H9 (cell line): ENCODE results near the gene GCAT. TPM values are rescaled to one million over a fixed set of nuclear protein-coding genes. Genes with fewer than 3 reads are reported as not detected.

Experiments used
- DNase-seq: peaks from one replicate; pipeline ENCODE4 v3.0.0-alpha.2; 2017
- H2AFZ ChIP-seq: one replicate; pipeline ENCODE4 v1.6.1; 2013; ENCODE audit warnings: mild to moderate bottlenecking, low read length, control low read depth, moderate library complexity
- H2AK5ac ChIP-seq: 2 replicates; pipeline ENCODE4 v1.6.1; 2013; ENCODE audit warnings: low read length, control low read depth, mixed read lengths; ENCODE audit not compliant: insufficient read length
- H2BK120ac ChIP-seq: one replicate; pipeline ENCODE4 v1.6.1; 2013; ENCODE audit warnings: low read depth, mild to moderate bottlenecking, low read length, control low read depth, inconsistent platforms; ENCODE audit not compliant: poor library complexity, severe bottlenecking
- H2BK12ac ChIP-seq: 2 replicates; pipeline ENCODE4 v1.6.1; 2013; ENCODE audit warnings: low read length, control low read depth, mixed read lengths, low read depth; ENCODE audit not compliant: insufficient read length
- H2BK15ac ChIP-seq: 2 replicates; pipeline ENCODE4 v1.6.1; 2013; ENCODE audit warnings: low read depth, low read length, control low read depth
- H2BK20ac ChIP-seq: one replicate; pipeline ENCODE4 v1.6.1; 2013; ENCODE audit warnings: low read depth, mild to moderate bottlenecking, low read length, control low read depth, inconsistent platforms; ENCODE audit not compliant: poor library complexity, severe bottlenecking
- H2BK5ac ChIP-seq: 2 replicates; pipeline ENCODE4 v1.6.1; 2013; ENCODE audit warnings: low read length, control low read depth, mixed read lengths; ENCODE audit not compliant: insufficient read length
- H3K14ac ChIP-seq: 2 replicates; pipeline ENCODE4 v1.6.1; 2013; ENCODE audit warnings: low read length, control low read depth; ENCODE audit not compliant: insufficient read depth
- H3K18ac ChIP-seq: 2 replicates; pipeline ENCODE4 v1.6.1; 2013; ENCODE audit warnings: low read depth, mild to moderate bottlenecking, mixed read lengths, low read length, control low read depth; ENCODE audit not compliant: insufficient read length
- H3K23ac ChIP-seq: 2 replicates; pipeline ENCODE4 v1.6.1; 2013; ENCODE audit warnings: low read length, control low read depth, mixed read lengths, low read depth; ENCODE audit not compliant: insufficient read length
- H3K23me2 ChIP-seq: 2 replicates; pipeline ENCODE4 v1.6.1; 2013; ENCODE audit warnings: low read depth, mild to moderate bottlenecking, mixed read lengths, low read length, control low read depth; ENCODE audit not compliant: insufficient read length, poor library complexity, severe bottlenecking
- H3K27ac ChIP-seq: 2 replicates; pipeline ENCODE4 v1.5.1; 2013; ENCODE audit warnings: low read length, control low read depth, mixed read lengths, low read depth; ENCODE audit not compliant: insufficient read length
- H3K27me3 ChIP-seq: 2 replicates; pipeline ENCODE4 v1.6.1; 2013; ENCODE audit warnings: low read length, control low read depth, inconsistent platforms; ENCODE audit not compliant: insufficient read depth
- H3K4ac ChIP-seq: 2 replicates; pipeline ENCODE4 v1.6.1; 2013; ENCODE audit warnings: low read depth, mild to moderate bottlenecking, control low read depth, inconsistent platforms, low read length, moderate library complexity
- H3K4me1 ChIP-seq: 2 replicates; pipeline ENCODE4 v1.6.1; 2013; ENCODE audit warnings: low read length, control low read depth, inconsistent platforms; ENCODE audit not compliant: insufficient read depth
- H3K4me2 ChIP-seq: 2 replicates; pipeline ENCODE4 v1.6.1; 2013; ENCODE audit warnings: low read length, control low read depth, mixed read lengths; ENCODE audit not compliant: insufficient read length, insufficient read depth
- H3K56ac ChIP-seq: 2 replicates; pipeline ENCODE4 v1.6.1; 2013; ENCODE audit warnings: low read depth, mild to moderate bottlenecking, mixed read lengths, low read length, control low read depth; ENCODE audit not compliant: insufficient read length
- H3K79me1 ChIP-seq: 2 replicates; pipeline ENCODE4 v1.6.1; 2013; ENCODE audit warnings: low read depth, mild to moderate bottlenecking, moderate library complexity, low read length, control low read depth, inconsistent platforms; ENCODE audit not compliant: insufficient read depth, poor library complexity, severe bottlenecking
- H3K79me2 ChIP-seq: 2 replicates; pipeline ENCODE4 v1.6.1; 2013; ENCODE audit warnings: low read length, control low read depth, inconsistent platforms; ENCODE audit not compliant: insufficient read depth
- H3K9ac ChIP-seq: 2 replicates; pipeline ENCODE4 v1.6.1; 2013; ENCODE audit warnings: low read length, control low read depth, mixed read lengths; ENCODE audit not compliant: insufficient read length; ENCODE audit errors: extremely low read depth
- H3K9me3 ChIP-seq: one replicate; pipeline ENCODE4 v1.6.1; 2013; ENCODE audit warnings: low read depth, low read length, inconsistent platforms; ENCODE audit not compliant: control insufficient read depth
- H3T11ph ChIP-seq: one replicate; pipeline ENCODE4 v1.6.1; 2013; ENCODE audit warnings: mild to moderate bottlenecking, low read length, control low read depth, inconsistent platforms
- H4K20me1 ChIP-seq: one replicate; pipeline ENCODE4 v1.6.1; 2013; ENCODE audit not compliant: control insufficient read depth, insufficient read length, insufficient read depth
- H4K5ac ChIP-seq: 2 replicates; pipeline ENCODE4 v1.6.1; 2013; ENCODE audit warnings: low read depth, mild to moderate bottlenecking, mixed read lengths, low read length, control low read depth; ENCODE audit not compliant: insufficient read length
- H4K8ac ChIP-seq: replicated peaks from 2 replicates; pipeline ENCODE4 v1.6.1; 2013; ENCODE audit warnings: low read length, control low read depth, mixed read lengths, low read depth; ENCODE audit not compliant: insufficient read length
- H4K91ac ChIP-seq: 2 replicates; pipeline ENCODE4 v1.6.1; 2013; ENCODE audit warnings: low read depth, mild to moderate bottlenecking, moderate library complexity, mixed read lengths, low read length, control low read depth; ENCODE audit not compliant: insufficient read length
- H3K27ac Mint-ChIP-seq, 3 experiments: 2 replicates in 2 of 3; 3 replicates in 1 of 3; pipeline ENCODE4 v1.8.0; 2020 to 2021; ENCODE audit warnings: mixed read lengths in 3 of 3, mild to moderate bottlenecking in 1 of 3, moderate library complexity in 1 of 3
- H3K27me3 Mint-ChIP-seq: 2 replicates; pipeline ENCODE4 v1.8.0; 2021; ENCODE audit warnings: low read depth, mild to moderate bottlenecking, moderate library complexity, mixed read lengths
- H3K36me3 Mint-ChIP-seq, 3 experiments: 2 replicates in 2 of 3; 3 replicates in 1 of 3; pipeline ENCODE4 v1.8.0; 2020 to 2021; ENCODE audit warnings: low read depth in 3 of 3, mixed read lengths in 3 of 3; ENCODE audit not compliant: insufficient read depth in 1 of 3
- H3K4me1 Mint-ChIP-seq, 2 experiments: 2 replicates each; pipeline ENCODE4 v1.8.0; 2020; ENCODE audit warnings: mixed read lengths in 2 of 2
- H3K4me3 Mint-ChIP-seq, 2 experiments: 2 replicates in 1 of 2; 3 replicates in 1 of 2; pipeline ENCODE4 v1.8.0; 2020 to 2021; ENCODE audit warnings: mild to moderate bottlenecking in 2 of 2, mixed read lengths in 2 of 2, moderate library complexity in 1 of 2
- H3K9me3 Mint-ChIP-seq, 2 experiments: 2 replicates in 1 of 2; 3 replicates in 1 of 2; pipeline ENCODE4 v1.8.0; 2020; ENCODE audit warnings: mild to moderate bottlenecking in 2 of 2, mixed read lengths in 2 of 2, moderate library complexity in 1 of 2
- WGBS: extraction: QIAGEN DNeasy Blood & Tissue Kit; methylation state at CpG from one replicate; pipeline ENCODE4 v1.1.7; 2013; ENCODE audit warnings: missing lambda C conversion rate, low lambda C conversion rate, mixed read lengths; ENCODE audit not compliant: insufficient read length; ENCODE audit errors: extremely low coverage; 5-methylcytosine and 5-hydroxymethylcytosine counted together
- total RNA-seq: library from RNA; stranded (reverse); gene quantifications from 2 replicates; pipeline ENCODE4 v1.2.1, GENCODE V29; 2021
- TF ChIP-seq, protein P1 (sequence below): fragments of 200-600 bp; sonication (generic); conservative IDR thresholded peaks from 3 replicates; pipeline ENCODE4 v1.8.0; 2021; ENCODE audit warnings: antibody characterized with exemption, mild to moderate bottlenecking

Gene GCAT
- total RNA-seq, 1 experiment from 2014 or later = 26.9 TPM

DNA sequence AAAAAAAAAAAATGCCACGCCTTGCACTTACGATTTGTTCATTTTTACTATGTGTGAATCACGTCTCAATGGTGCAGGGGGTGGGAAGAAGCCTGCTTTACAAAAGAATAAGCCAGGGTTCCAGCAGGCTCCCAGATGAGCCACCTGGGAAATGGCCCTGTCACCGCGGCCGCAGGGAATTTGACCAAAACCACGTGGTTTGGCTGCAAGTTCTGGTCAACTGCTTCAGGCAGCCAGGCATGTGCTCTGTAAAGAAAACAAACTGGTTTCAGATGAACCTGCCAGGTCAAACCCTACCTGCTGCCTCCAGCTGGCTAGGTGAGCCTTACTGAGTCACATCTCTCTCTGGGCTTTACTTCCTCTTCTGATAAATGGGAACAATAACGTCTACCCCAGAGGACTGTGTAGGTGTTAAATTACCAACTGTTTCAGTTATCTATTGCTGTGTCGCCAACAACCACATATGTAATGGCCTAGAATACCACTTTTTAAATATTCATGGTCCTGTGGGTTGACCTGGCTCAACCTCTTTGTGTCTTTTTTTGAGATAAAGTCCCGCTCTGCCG, 30.5 kb upstream of the GCAT start:
- H2BK12ac ChIP-seq = no peak overlapping the region
- no peak overlapping the region for H3K56ac ChIP-seq
- H3K79me1 ChIP-seq = no peaks in the 10 kb centered on the region
- H2BK5ac ChIP-seq = no peak overlapping the region
- no peak overlapping the region for H2AFZ ChIP-seq
- no peak overlapping the region for H2BK15ac ChIP-seq
- no peak overlapping the region for H3K4ac ChIP-seq
- H3K27me3 ChIP-seq = no peaks in the 10 kb centered on the region; the same call in 1 of the 2 replicates
- H3K4me1 ChIP-seq = no peaks in the 10 kb centered on the region
- no peak overlapping the region for H3K9ac ChIP-seq
- no peak overlapping the region for H3K14ac ChIP-seq
- no CpG with 5 or more reads among the region's 11 CpGs for WGBS
- no peak overlapping the region for H3T11ph ChIP-seq
- H3K4me1 Mint-ChIP-seq = peaks cover 16 to 25% of the 10 kb centered on the region in 2 experiments
- no peak overlapping the region for H3K4me3 Mint-ChIP-seq
- H3K18ac ChIP-seq = no peak overlapping the region
- no peak overlapping the region for H2BK120ac ChIP-seq
- H3K23me2 ChIP-seq = no peaks in the 10 kb centered on the region
- H3K27ac ChIP-seq = no peak overlapping the region
- H3K23ac ChIP-seq = no peak overlapping the region
- H4K91ac ChIP-seq = no peak overlapping the region
- H4K8ac ChIP-seq = no peak overlapping the region
- H3K36me3 Mint-ChIP-seq = peaks cover 3 to 21% (median 16%) of the 10 kb centered on the region in 3 experiments; a peak in 6 of 7 replicates
- no peak overlapping the region for H4K5ac ChIP-seq
- no peak for DNase-seq
- H4K20me1 ChIP-seq = no peaks in the 10 kb centered on the region
- TF ChIP-seq, protein P1, sequence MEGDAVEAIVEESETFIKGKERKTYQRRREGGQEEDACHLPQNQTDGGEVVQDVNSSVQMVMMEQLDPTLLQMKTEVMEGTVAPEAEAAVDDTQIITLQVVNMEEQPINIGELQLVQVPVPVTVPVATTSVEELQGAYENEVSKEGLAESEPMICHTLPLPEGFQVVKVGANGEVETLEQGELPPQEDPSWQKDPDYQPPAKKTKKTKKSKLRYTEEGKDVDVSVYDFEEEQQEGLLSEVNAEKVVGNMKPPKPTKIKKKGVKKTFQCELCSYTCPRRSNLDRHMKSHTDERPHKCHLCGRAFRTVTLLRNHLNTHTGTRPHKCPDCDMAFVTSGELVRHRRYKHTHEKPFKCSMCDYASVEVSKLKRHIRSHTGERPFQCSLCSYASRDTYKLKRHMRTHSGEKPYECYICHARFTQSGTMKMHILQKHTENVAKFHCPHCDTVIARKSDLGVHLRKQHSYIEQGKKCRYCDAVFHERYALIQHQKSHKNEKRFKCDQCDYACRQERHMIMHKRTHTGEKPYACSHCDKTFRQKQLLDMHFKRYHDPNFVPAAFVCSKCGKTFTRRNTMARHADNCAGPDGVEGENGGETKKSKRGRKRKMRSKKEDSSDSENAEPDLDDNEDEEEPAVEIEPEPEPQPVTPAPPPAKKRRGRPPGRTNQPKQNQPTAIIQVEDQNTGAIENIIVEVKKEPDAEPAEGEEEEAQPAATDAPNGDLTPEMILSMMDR = no peak
- no peak overlapping the region for H2BK20ac ChIP-seq
- no peaks in the 10 kb centered on the region for H3K79me2 ChIP-seq
- H3K27ac Mint-ChIP-seq = no peak overlapping the region
- no peak overlapping the region for H2AK5ac ChIP-seq
- no peak overlapping the region for H3K4me2 ChIP-seq
- H3K9me3 Mint-ChIP-seq = no peaks in the 10 kb centered on the region
- H3K9me3 ChIP-seq = no peaks in the 10 kb centered on the region
- H3K27me3 Mint-ChIP-seq = peaks cover 35% of the 10 kb centered on the region
